D721Med (cell line): ENCODE measurements around the gene LRRC4B.

Experiments used
- DNase-seq: peaks from one replicate; pipeline ENCODE4 v3.0.0; 2011; ENCODE audit warnings: low spot score; ENCODE audit not compliant: insufficient read length
- FAIRE-seq: peaks from 2 replicates; lab custom pipeline; 2011; peaks lifted over from hg19 to GRCh38; lab: Jason Lieb, UNC
- TF ChIP-seq, protein P1 (sequence below): IDR thresholded peaks from 2 replicates; pipeline ENCODE4 v1.5.1; 2012; ENCODE audit warnings: mild to moderate bottlenecking, control low read depth; ENCODE audit not compliant: insufficient read depth; ENCODE audit errors: missing control alignments

The LRRC4B gene

DNA sequence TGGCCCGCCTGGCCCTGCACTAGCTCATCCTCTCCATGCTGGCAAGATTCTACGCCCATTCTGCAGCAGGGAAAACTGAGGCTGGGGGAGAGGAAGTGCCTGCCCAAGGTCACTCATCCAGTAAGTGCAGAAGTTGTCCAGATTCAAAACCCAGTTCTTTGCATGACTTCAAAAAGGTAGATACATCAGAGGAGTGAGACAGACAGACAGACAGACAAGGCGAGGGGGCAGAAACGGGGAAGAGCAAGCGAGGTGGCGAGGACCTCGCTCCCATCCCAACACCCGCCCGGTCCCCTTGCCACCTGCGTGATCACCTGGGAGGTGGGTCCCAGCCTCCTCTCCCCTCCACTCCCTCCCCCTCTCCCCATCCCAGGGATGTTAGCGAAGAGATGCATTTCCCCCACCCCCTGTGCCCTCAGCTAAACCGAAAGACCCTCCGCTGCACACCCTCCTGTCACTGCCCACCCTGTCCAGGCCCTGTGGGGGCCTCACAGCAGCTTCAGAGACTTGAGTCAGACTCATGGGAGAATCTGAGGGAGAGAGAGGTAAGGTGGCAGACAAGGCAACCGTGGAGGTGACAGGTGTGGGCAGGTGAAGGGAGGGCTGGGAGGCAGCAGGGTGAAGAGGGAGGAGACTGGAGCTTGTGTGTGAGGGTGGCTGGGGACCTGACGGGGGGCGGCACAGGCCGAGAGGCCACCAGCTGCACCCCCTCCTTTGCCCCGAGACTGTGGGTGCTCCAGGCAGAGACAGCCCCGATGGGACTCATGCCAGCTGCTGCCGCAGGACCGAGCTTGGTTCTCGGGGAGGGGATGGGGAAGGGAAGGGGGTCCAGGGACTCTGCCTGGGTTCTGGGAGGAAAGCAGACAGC is 18.9 kb downstream of the LRRC4B start:
- no peak for FAIRE-seq
- TF ChIP-seq, protein P1, sequence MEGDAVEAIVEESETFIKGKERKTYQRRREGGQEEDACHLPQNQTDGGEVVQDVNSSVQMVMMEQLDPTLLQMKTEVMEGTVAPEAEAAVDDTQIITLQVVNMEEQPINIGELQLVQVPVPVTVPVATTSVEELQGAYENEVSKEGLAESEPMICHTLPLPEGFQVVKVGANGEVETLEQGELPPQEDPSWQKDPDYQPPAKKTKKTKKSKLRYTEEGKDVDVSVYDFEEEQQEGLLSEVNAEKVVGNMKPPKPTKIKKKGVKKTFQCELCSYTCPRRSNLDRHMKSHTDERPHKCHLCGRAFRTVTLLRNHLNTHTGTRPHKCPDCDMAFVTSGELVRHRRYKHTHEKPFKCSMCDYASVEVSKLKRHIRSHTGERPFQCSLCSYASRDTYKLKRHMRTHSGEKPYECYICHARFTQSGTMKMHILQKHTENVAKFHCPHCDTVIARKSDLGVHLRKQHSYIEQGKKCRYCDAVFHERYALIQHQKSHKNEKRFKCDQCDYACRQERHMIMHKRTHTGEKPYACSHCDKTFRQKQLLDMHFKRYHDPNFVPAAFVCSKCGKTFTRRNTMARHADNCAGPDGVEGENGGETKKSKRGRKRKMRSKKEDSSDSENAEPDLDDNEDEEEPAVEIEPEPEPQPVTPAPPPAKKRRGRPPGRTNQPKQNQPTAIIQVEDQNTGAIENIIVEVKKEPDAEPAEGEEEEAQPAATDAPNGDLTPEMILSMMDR, result no peak
- no peak for DNase-seq

DNA sequence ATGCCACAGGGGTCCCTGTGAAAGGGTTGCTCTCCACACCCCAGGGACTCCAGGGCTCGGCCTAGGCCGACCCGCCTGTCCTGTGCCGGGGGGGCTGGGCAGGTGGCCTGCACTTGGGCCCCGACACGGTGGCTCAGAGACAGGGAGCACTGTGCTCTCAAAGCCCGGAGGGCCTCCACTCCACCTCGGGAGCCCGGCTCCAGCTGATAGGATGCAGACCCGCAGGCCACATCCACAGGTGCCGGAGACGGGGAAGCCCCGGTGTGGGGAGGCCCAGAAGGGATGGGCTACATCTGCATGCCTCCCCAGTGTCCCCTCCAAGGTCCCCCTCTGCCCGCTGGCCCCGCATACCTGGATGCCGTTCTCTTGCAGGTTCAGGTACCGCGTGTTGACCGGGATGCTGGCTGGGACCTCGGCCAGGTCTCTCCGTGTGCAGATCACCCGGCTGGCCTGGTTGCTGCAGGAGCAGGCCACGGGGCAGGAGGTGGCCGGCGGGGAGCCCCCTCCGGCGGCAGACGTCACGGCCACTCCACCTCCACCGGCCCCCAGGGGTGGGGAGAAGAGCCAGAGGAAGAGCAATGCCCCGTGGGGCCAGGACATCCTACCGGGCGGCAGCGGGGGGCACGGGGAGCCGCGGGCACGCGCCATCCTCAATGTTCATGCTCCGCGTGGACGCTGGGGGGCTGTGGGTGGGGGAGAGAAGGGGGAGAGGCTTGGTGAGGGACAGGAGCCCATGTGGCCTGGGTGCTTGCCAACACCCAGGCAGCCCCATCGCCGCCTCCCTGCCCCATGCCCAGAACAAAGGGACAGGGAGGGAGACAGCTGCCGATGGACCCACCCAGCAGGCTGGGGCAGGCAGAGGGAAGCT is 19.8 kb downstream of the LRRC4B start:
- FAIRE-seq, result no peak
- TF ChIP-seq, protein P1, result no peak
- DNase-seq, result no peak

DNA sequence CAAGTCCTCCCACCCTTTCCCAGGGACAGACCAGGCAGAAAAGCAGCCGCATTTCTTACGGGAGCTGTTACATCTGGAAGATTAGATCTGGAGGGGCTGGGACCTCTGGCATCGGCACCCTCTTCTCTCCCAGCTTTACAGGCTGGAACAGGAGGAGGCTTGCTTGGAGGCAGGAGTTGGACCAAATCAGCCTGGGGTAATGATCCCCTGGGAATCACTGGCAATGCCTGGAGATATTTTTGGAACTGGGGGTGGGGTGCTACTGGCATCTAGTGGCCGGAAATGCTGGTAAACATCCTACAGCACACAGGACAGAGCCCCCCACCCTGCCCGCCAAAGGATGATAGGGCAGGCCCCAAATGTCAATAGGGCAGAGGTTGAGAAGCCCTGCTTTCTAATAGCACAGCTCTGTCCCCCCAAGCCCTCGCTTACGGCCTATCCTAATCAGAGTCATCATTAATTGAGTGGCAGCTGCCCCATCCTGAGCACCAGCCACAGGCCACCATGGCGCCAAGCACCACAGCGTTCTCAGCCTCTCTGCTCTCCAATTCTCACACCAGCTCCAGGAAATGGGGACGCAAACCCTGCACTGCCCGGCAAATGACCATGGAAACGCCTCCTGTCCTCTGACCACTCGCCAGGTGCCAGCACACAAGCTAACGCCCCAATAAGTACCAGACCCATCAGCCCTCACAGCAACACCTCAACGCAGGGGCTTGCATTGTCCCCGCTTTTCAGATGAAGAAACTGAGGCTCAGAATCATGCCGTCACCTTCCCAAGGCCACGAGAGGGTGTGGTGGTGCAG is 20.6 kb downstream of the LRRC4B start:
- no peak for FAIRE-seq
- TF ChIP-seq, protein P1, result peak; percentile 8
- DNase-seq, result no peak

DNA sequence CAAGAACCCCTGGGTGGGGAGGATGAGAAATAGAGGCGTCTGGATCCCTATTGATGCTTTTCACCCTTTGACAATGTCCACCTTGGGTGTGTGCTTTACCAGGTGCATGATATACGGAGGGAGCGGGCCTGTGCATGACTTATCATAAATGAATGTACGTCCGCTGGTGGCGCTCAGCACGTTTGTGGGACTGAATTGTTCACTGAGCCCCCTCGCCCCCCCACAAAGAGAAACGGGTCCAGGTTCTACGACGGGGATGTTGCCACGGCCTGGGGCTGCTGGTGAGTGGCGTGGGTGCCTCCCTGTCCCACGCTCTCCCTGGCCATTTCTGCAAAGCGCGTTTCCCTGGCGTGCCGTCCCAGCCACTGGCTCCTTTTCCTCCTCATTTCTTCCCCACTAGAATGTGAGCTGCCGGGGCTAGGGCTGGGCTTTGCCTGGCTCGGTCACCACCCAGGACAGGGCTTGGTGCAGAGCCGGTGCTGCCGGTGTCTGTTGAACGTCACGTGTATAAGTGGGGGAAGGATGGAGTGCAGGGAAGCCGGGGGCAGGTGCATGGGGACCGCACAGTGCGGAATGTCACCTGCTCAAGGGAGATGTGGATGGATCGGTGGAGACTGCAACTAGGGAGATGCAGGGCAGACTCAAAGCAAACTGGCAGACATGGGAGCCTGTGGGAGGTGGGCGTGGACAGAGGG is 21.6 kb downstream of the LRRC4B start:
- FAIRE-seq (no peak), DNase-seq (no peak)
- TF ChIP-seq, protein P1, result no peak

DNA sequence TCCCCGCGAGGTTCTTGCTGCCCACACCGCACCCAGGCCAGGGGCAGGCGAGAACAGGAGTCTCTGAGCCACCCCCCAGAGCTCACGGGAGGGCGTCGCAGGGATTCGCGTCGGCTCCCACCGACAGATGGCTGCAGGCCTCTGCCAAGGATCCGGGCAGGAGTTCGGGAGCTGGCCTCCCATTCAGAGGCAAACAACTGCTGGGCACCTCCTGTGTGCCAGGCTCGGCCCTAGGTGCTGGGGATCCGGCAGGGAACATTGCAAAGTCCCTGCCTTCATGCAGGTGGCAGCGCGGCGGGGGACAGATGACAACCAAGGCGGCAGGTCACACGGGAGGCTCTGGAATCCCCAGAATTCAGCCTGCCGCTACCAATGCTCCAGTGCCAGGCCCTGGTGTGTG is 25.3 kb downstream of the LRRC4B start:
- FAIRE-seq (no peak), DNase-seq (no peak)
- TF ChIP-seq, protein P1, result no peak

DNA sequence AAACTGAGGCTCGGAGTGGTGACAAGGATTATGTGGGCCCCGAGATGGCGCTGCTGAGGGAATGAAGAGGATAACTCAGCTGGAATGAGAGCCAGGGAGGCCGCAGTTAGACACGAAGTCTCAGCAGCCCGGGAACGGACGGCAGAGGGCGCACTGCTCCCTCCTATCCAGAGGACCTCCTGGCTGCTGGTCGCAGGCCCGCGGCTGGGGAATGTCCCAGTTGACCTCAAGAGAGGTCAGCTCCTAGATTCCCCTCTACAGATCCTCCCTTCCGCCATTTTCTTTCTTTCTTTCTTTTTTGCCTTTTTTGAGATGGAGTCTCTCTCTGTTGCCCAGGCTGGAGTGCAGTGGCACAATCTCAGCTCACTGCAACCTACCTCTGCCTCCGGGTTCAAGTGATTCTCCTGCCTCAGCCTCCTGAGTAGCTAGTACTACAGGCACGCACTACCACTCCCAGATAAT is 30.4 kb downstream of the LRRC4B start:
- no peak for FAIRE-seq
- peak; percentile 75 for DNase-seq

More for the DNA sequence above, 30.4 kb downstream of the LRRC4B start:
- TF ChIP-seq, protein P1, result peak; percentile 64
